ENCODE results near the gene HCFC1.

The HCFC1 gene

GRCh38 chrX:153971450-153972367 is at the start of gene HCFC1:
Gene HCFC1 (minus strand): TSS chrX:153971818. CDS start chrX:153970840, 978 bp downstream.
- DNase-seq = peak; percentile 91

GRCh38 chrX:154021131-154021611 is 49.6 kb upstream of the HCFC1 start:
- DNase-seq = peak; percentile 31

GRCh38 chrX:154020536-154021115 is 49.0 kb upstream of the HCFC1 start:
- DNase-seq = no peak

- DNase-seq = peak; percentile 49
Observed at GRCh38 chrX:154019633-154020528, 48.3 kb upstream of the HCFC1 start, which contains the start of gene IRAK1. Gene IRAK1 (minus strand): TSS chrX:154019902. CDS start chrX:154019812, 90 bp downstream.

- no peak for DNase-seq
Observed at GRCh38 chrX:154019061-154019621, 47.5 kb upstream of the HCFC1 start.

GRCh38 chrX:154018518-154019060 is 47.0 kb upstream of the HCFC1 start:
- DNase-seq = no peak

- no peak for DNase-seq
Observed at GRCh38 chrX:154017766-154018517, 46.3 kb upstream of the HCFC1 start.

- DNase-seq = no peak
Observed at GRCh38 chrX:154016366-154017076, 44.9 kb upstream of the HCFC1 start.

- DNase-seq = no peak
Observed at GRCh38 chrX:154015581-154016264, 44.1 kb upstream of the HCFC1 start.

- DNase-seq = no peak
Observed at GRCh38 chrX:154014429-154015380, 43.1 kb upstream of the HCFC1 start.

GRCh38 chrX:154013614-154014360 is 42.2 kb upstream of the HCFC1 start:
- DNase-seq = peak; percentile 31

GRCh38 chrX:154013001-154013421 is 41.4 kb upstream of the HCFC1 start:
- DNase-seq = no peak

- DNase-seq = no peak
Observed at GRCh38 chrX:154012336-154012991, 40.8 kb upstream of the HCFC1 start.

GRCh38 chrX:154011376-154012335 is 40.0 kb upstream of the HCFC1 start:
- DNase-seq = no peak

GRCh38 chrX:154010330-154011087 is 38.9 kb upstream of the HCFC1 start:
- no peak for DNase-seq

GRCh38 chrX:154008521-154008920 is 36.9 kb upstream of the HCFC1 start:
- DNase-seq = no peak

All from fibroblast of upper back skin (primary cell).